SU-DHL-6 (cell line): ENCODE results near the gene FOXD1.

ENCODE experiments used
- CTCF ChIP-seq: fragments of 200-600 bp; sonication (generic); IDR thresholded peaks from one replicate; pipeline ENCODE4 v1.5.1; 2017; ENCODE audit warnings: antibody characterized with exemption, mild to moderate bottlenecking, low read length, moderate library complexity; ENCODE audit not compliant: insufficient read depth, poor library complexity, severe bottlenecking
- EZH2phosphoT487 ChIP-seq: fragments of 200-600 bp; sonication (generic), shearing (Covaris generic); conservative IDR thresholded peaks from 2 replicates; pipeline ENCODE4 v1.6.1; 2018; ENCODE audit warnings: mild to moderate bottlenecking, antibody characterized with exemption, low read length, moderate library complexity, mixed read lengths

- no peak for TF ChIP-seq CTCF
- no peak for TF ChIP-seq EZH2phosphoT487
These were observed 30.3 kb downstream of the FOXD1 start for GRCh38 chr5:73418244-73418691.
